HepG2 (cell line): ENCODE results near the gene ADAMTS4. TPM values are rescaled to one million over a fixed set of nuclear protein-coding genes. Genes with fewer than 3 reads are reported as not detected.

Experiments
- ATAC-seq: fragments of 200-7000 bp; cut with Tn5 transposase; 3 replicates; pipeline ENCODE4 v1.9.1; 2020; ENCODE audit warnings: mild to moderate bottlenecking, moderate library complexity
- BruUV-seq: library from RNA; stranded (reverse); fragments of 400-500 nt; replicated peaks from 2 replicates; lab custom pipeline; 2021; lab: Mats Ljungman, UMichigan
- CTCF ChIA-PET: fragments of 300-600 bp; formaldehyde crosslinking; extraction: SDS; loops from one replicate; lab custom pipeline; 2021; ENCODE audit warnings: low total read pairs, inconsistent platforms, low intra/inter-chr PET ratio; lab: Yijun Ruan, JAX
- POLR2A ChIA-PET: fragments of 350-600 bp; sonication (Branson Sonifier 250); formaldehyde crosslinking; loops from one replicate; lab custom pipeline; 2020; ENCODE audit warnings: antibody characterized with exemption, inconsistent platforms; lab: Yijun Ruan, JAX
- DNase-seq: peaks from one replicate; pipeline ENCODE4 v3.0.0-alpha.2; 2015; ENCODE audit warnings: low spot score
- FAIRE-seq: peaks from 3 replicates; lab custom pipeline; 2011; peaks lifted over from hg19 to GRCh38; lab: Jason Lieb, UNC
- H2AFZ ChIP-seq: one replicate; pipeline ENCODE4 v1.6.1; 2011; ENCODE audit warnings: low read length, inconsistent platforms
- H3K27ac ChIP-seq: fragments of 300-600 bp; 3 replicates; pipeline ENCODE4 v1.8.0; 2011; ENCODE audit warnings: mixed run types, mild to moderate bottlenecking, mixed read lengths, low read length, inconsistent platforms; ENCODE audit not compliant: insufficient read depth; ENCODE audit errors: extremely low read length
- H3K27me3 ChIP-seq, 2 experiments: fragments of 200-600 bp in 1 of 2; 2 replicates in 1 of 2; 3 replicates in 1 of 2; pipeline versions ENCODE4 v1.6.0 to v1.8.0; 2011; ENCODE audit warnings: low read length in 2 of 2, mild to moderate bottlenecking in 2 of 2, moderate library complexity in 2 of 2, inconsistent platforms in 1 of 2; ENCODE audit not compliant: insufficient read depth in 2 of 2, control insufficient read depth in 1 of 2
- H3K36me3 ChIP-seq, 2 experiments: fragments of 200-600 bp in 1 of 2; replicated peaks in 1 of 2; 2 replicates in 1 of 2; 3 replicates in 1 of 2; pipeline versions ENCODE4 v1.5.1 to v1.8.0; 2011; ENCODE audit warnings: low read length in 2 of 2, inconsistent platforms in 1 of 2; ENCODE audit not compliant: insufficient read depth in 2 of 2, control insufficient read depth in 1 of 2
- H3K4me1 ChIP-seq: 2 replicates; pipeline ENCODE4 v1.5.1; 2012; ENCODE audit warnings: low read length, inconsistent platforms; ENCODE audit not compliant: insufficient read depth
- H3K4me2 ChIP-seq: 2 replicates; pipeline ENCODE4 v1.6.0; 2011; ENCODE audit warnings: low read depth, low read length, inconsistent platforms
- H3K4me3 ChIP-seq, 3 experiments: fragments of 200-600 bp in 1 of 3; sonication (generic), shearing (Covaris generic) in 1 of 3; replicated peaks in 1 of 3; 2 replicates each; pipeline ENCODE4 v1.5.1; 2011 to 2016; ENCODE audit warnings: low read length in 3 of 3, inconsistent platforms in 2 of 3, low read depth in 2 of 3, mild to moderate bottlenecking in 2 of 3, control low read depth in 1 of 3, mixed read lengths in 1 of 3; ENCODE audit not compliant: insufficient read depth in 1 of 3
- H3K79me2 ChIP-seq: one replicate; pipeline ENCODE4 v1.6.1; 2011; ENCODE audit warnings: low read length, inconsistent platforms; ENCODE audit not compliant: insufficient read depth
- H3K9ac ChIP-seq: 2 replicates; pipeline ENCODE4 v1.6.0; 2011; ENCODE audit warnings: mild to moderate bottlenecking, low read depth, low read length, inconsistent platforms; ENCODE audit not compliant: insufficient read depth
- H3K9me3 ChIP-seq: 2 replicates; pipeline ENCODE4 v1.5.1; 2012; ENCODE audit warnings: mild to moderate bottlenecking, low read length
- H4K20me1 ChIP-seq: 2 replicates; pipeline ENCODE4 v1.6.0; 2011; ENCODE audit warnings: inconsistent platforms, mild to moderate bottlenecking, low read length, moderate library complexity; ENCODE audit not compliant: insufficient read depth
- AHDC1 ChIP-seq: sonication (generic); formaldehyde crosslinking; IDR thresholded peaks from 2 replicates; pipeline ENCODE4 v1.5.1; 2020; ENCODE audit warnings: mild to moderate bottlenecking, missing genetic modification reagents, borderline replicate concordance
- ASH2L ChIP-seq: fragments of 300-600, 200-600 bp; sonication (generic); IDR thresholded peaks from 2 replicates; pipeline ENCODE4 v1.7.0; 2017; ENCODE audit warnings: low read depth, mild to moderate bottlenecking, moderate library complexity, mixed read lengths, low read length; ENCODE audit not compliant: insufficient read length
- EZH2 ChIP-seq: conservative IDR thresholded peaks from 2 replicates; pipeline ENCODE4 v1.6.1; 2012; ENCODE audit warnings: mild to moderate bottlenecking, low read depth, low read length, moderate library complexity
- IRX3 ChIP-seq: sonication (generic); formaldehyde crosslinking; IDR thresholded peaks from 2 replicates; pipeline ENCODE4 v1.8.1; 2023; ENCODE audit warnings: mild to moderate bottlenecking, low read depth, missing genetic modification reagents, borderline replicate concordance
- NR3C1 ChIP-seq: sonication (generic); formaldehyde crosslinking; IDR thresholded peaks from 2 replicates; pipeline ENCODE4 v1.4.0; 2020; ENCODE audit warnings: missing genetic modification reagents
- PRMT3 ChIP-seq: sonication (generic); formaldehyde crosslinking; IDR thresholded peaks from 2 replicates; pipeline ENCODE4 v1.8.1; 2022; ENCODE audit warnings: low read depth, mild to moderate bottlenecking, moderate library complexity, missing genetic modification reagents, borderline replicate concordance
- RNF219 ChIP-seq: sonication (generic); formaldehyde crosslinking; IDR thresholded peaks from 2 replicates; pipeline ENCODE4 v1.5.0; 2020; ENCODE audit warnings: mild to moderate bottlenecking, missing genetic modification reagents
- TBL1XR1 ChIP-seq: fragments of 150-350 bp; IDR thresholded peaks from 2 replicates; pipeline ENCODE4 v1.6.1; 2014; ENCODE audit warnings: borderline replicate concordance, low read length; ENCODE audit not compliant: partially characterized antibody
- TIGD3 ChIP-seq: sonication (generic); formaldehyde crosslinking; IDR thresholded peaks from 2 replicates; pipeline ENCODE4 v1.5.1; 2020; ENCODE audit warnings: mild to moderate bottlenecking, missing genetic modification reagents, borderline replicate concordance
- ZNF687 ChIP-seq: sonication (generic); formaldehyde crosslinking; IDR thresholded peaks from 2 replicates; pipeline ENCODE4 v1.5.1; 2020; ENCODE audit warnings: mild to moderate bottlenecking, missing genetic modification reagents, moderate library complexity
- WGBS: methylation state at CpG from one replicate; pipeline ENCODE4 v1.1.6; 2017; ENCODE audit warnings: low lambda C conversion rate; 5-methylcytosine and 5-hydroxymethylcytosine counted together
- in situ Hi-C: cut with HindIII; loops from 2 replicates; pipeline ENCODE4 v1.10.0; 2017; ENCODE audit warnings: low pct_unique_long_range_greater_than_20kb; ENCODE audit not compliant: extremely low pct_ligation_motif_present
- intact Hi-C: fragments of 100-400 bp; cut with micrococcal nuclease; formaldehyde crosslinking; loops from one replicate; pipeline ENCODE4 v1.10.0; 2022; ENCODE audit not compliant: unreplicated experiment
- polyA plus RNA-seq, 8 experiments: library from polyadenylated mRNA; depleted of rRNA in 3 of 8; stranded (reverse) in 7 of 8; unstranded in 1 of 8; fragments of >200 nt; fragmentation: Illumina TruSeq in 4 of 8; extraction: Trizol in 4 of 8; gene quantifications; 2 replicates each; pipeline versions ENCODE4 v1.2.1 to v1.2.3, GENCODE V29; 2011 to 2016; ENCODE audit warnings: low read depth in 4 of 8, missing spikeins in 1 of 8, mixed read lengths in 1 of 8; ENCODE audit not compliant: insufficient read depth in 1 of 8
- total RNA-seq, 5 experiments: library from RNA; depleted of rRNA; stranded (reverse); fragments of >200 nt; fragmentation: Illumina TruSeq; extraction: Trizol; gene quantifications; 2 replicates each; pipeline ENCODE4 v1.2.3, GENCODE V29; 2016; ENCODE audit warnings: low read depth in 1 of 5

The ADAMTS4 gene
- total and polyA plus RNA-seq, 2 of the 13 experiments (the other 11 are each of a cell fraction or from before 2014, with no cell fraction given) = 0.51 to 1.7 TPM

- FAIRE-seq (no peak), DNase-seq (no peak), ATAC-seq (no peak)
- Histone ChIP-seq H3K4me1 (peaks cover 58% of the 10 kb centered on the region), H3K9ac (no peak overlapping the region), H3K27me3 (no peaks in the 10 kb centered on the region), H3K4me2 (no peak overlapping the region), H3K27ac (no peak overlapping the region), H3K36me3 (peaks cover 7 to 52% of the 10 kb centered on the region in 2 experiments), H2AFZ (no peak overlapping the region), H3K4me3 (no peak overlapping the region), H3K9me3 (no peaks in the 10 kb centered on the region), H3K79me2 (peaks cover 4% of the 10 kb centered on the region), H4K20me1 (no peaks in the 10 kb centered on the region)
- intact Hi-C loops = no loop called here
- no TSS peak for BruUV-seq
- over 99% methylated on average over 9 of the region's 9 CpGs for WGBS
- in situ Hi-C loops = no loop called here
- ChIA-PET POLR2A (interaction anchor here (4.1 kb wide), 1 partner anchor 11 kb away, joined by 85 read pairs; the partner anchor contains the start of gene TOMM40L), CTCF (no interaction called here)
- no peak for TF ChIP-seq PRMT3 (CRISPR knock-in tag)
- TF ChIP-seq TBL1XR1 = no peak
- no peak for TF ChIP-seq RNF219 (CRISPR knock-in tag)
- no peak for TF ChIP-seq EZH2
- no peak for TF ChIP-seq AHDC1
- TF ChIP-seq ASH2L = no peak
- TF ChIP-seq NR3C1 = no peak
- TF ChIP-seq ZNF687 = no peak
- TF ChIP-seq IRX3 (CRISPR knock-in tag) = no peak
- TF ChIP-seq TIGD3 (CRISPR knock-in tag) = no peak
Measured at GRCh38 chr1:161214369-161214768, 15.5 kb upstream of the ADAMTS4 start.
